ENCODE measurements around the gene RTL1.

RTL1 gene

GRCh38 chr14:100854435-100854834 is 49.1 kb downstream of the RTL1 start:
- POLR2A ChIA-PET (ENCODE audit: low non-redundant PET): no interaction called here
- DNase-seq (ENCODE audit: low spot score): no peak
- no peak for TF ChIP-seq CTCF (conservative IDR thresholded peaks at IDR 0.05; ENCODE audit: low read depth)
- H3K27ac ChIP-seq: no peak overlapping the region
- CTCF ChIA-PET: no interaction called here

GRCh38 chr14:100851946-100852620 is 51.4 kb downstream of the RTL1 start:
- POLR2A ChIA-PET (ENCODE audit: low non-redundant PET): no interaction called here
- H3K27ac ChIP-seq: no peak overlapping the region
- CTCF ChIA-PET: interaction anchor here (0.6 to 2.6 kb wide), 3 partner anchors 384 to 1207 kb away, joined by 3 to 11 read pairs (median 3); no protein-coding TSS in a partner anchor
- TF ChIP-seq CTCF (conservative IDR thresholded peaks at IDR 0.05; ENCODE audit: low read depth): no peak
- DNase-seq (ENCODE audit: low spot score): no peak

- CTCF ChIA-PET: interaction anchor here (2.6 kb wide), 1 partner anchor 384 kb away, joined by 11 read pairs; no protein-coding TSS in a partner anchor
- no peak for TF ChIP-seq CTCF (conservative IDR thresholded peaks at IDR 0.05; ENCODE audit: low read depth)
- DNase-seq (ENCODE audit: low spot score): no peak
- H3K27ac ChIP-seq: no peak overlapping the region
- POLR2A ChIA-PET (ENCODE audit: low non-redundant PET): no interaction called here
These were observed 52.0 kb downstream of the RTL1 start for GRCh38 chr14:100851586-100851916.

- peak; percentile 50 for TF ChIP-seq CTCF (conservative IDR thresholded peaks at IDR 0.05; ENCODE audit: low read depth)
- ChIA-PET POLR2A (ENCODE audit: low non-redundant PET) (no interaction called here), CTCF (interaction anchor here (0.5 to 2.6 kb wide), 18 partner anchors 12 to 811 kb away, joined by 3 to 11 read pairs (median 4); no protein-coding TSS in a partner anchor)
- peak; percentile 65 for DNase-seq (ENCODE audit: low spot score)
- H3K27ac ChIP-seq: no peak overlapping the region
These were observed 52.5 kb downstream of the RTL1 start for GRCh38 chr14:100850841-100851585.

- TF ChIP-seq CTCF (conservative IDR thresholded peaks at IDR 0.05; ENCODE audit: low read depth): no peak
- H3K27ac ChIP-seq: no peak overlapping the region
- ChIA-PET CTCF (no interaction called here), POLR2A (ENCODE audit: low non-redundant PET) (no interaction called here)
- DNase-seq (ENCODE audit: low spot score): peak; percentile 68
These were observed 54.3 kb downstream of the RTL1 start for GRCh38 chr14:100849115-100849781.

GRCh38 chr14:100846309-100846859 is 57.1 kb downstream of the RTL1 start:
- POLR2A ChIA-PET (ENCODE audit: low non-redundant PET): no interaction called here
- CTCF ChIA-PET: no interaction called here
- no peak for TF ChIP-seq CTCF (conservative IDR thresholded peaks at IDR 0.05; ENCODE audit: low read depth)
- DNase-seq (ENCODE audit: low spot score): no peak
- no peak overlapping the region for H3K27ac ChIP-seq
